A172 (cell line): ENCODE results near the gene DMRT3. TPM values are rescaled to one million over a fixed set of nuclear protein-coding genes. Genes with fewer than 3 reads are reported as not detected.
A peak's percentile ranks its signal among the peaks of the same experiment; 100 is the strongest.

Source experiments
- DNase-seq: peaks from one replicate; pipeline ENCODE4 v3.0.0-alpha.2; 2015; ENCODE audit warnings: low spot score
- total RNA-seq: library from RNA; depleted of rRNA; stranded (reverse); fragments of >200 nt; shearing (Covaris generic); gene quantifications from 2 replicates; pipeline ENCODE4 v1.2.3, GENCODE V29; 2014; rRNA removed

Gene DMRT3
- total RNA-seq: 0.24 TPM in 2 replicates

GRCh38 chr9:976258-976942 is at the start of gene DMRT3:
TSS of gene DMRT3 (plus strand) at chr9:976655. CDS start at chr9:977002, 347 bp downstream.
- DNase-seq: no peak

- no peak for DNase-seq
Measured at GRCh38 chr9:926976-927375, 49.5 kb upstream of the DMRT3 start.

GRCh38 chr9:928363-929042 is 48.0 kb upstream of the DMRT3 start:
- no peak for DNase-seq

GRCh38 chr9:929719-930118 is 46.7 kb upstream of the DMRT3 start:
- no peak for DNase-seq

- no peak for DNase-seq
Measured at GRCh38 chr9:933356-933755, 43.1 kb upstream of the DMRT3 start.

GRCh38 chr9:935348-935965 is 41.0 kb upstream of the DMRT3 start:
- peak; percentile 52 for DNase-seq

- no peak for DNase-seq
Measured at GRCh38 chr9:942805-943580, 33.5 kb upstream of the DMRT3 start.

- DNase-seq: no peak
Measured at GRCh38 chr9:947985-948384, 28.5 kb upstream of the DMRT3 start.

GRCh38 chr9:948497-948896 is 28.0 kb upstream of the DMRT3 start:
- no peak for DNase-seq

GRCh38 chr9:950139-950538 is 26.3 kb upstream of the DMRT3 start:
- no peak for DNase-seq

GRCh38 chr9:952546-952945 is 23.9 kb upstream of the DMRT3 start:
- no peak for DNase-seq

GRCh38 chr9:959105-959504 is 17.4 kb upstream of the DMRT3 start:
- no peak for DNase-seq

GRCh38 chr9:959914-960313 is 16.5 kb upstream of the DMRT3 start:
- DNase-seq: no peak

- peak; percentile 35 for DNase-seq
Measured at GRCh38 chr9:962023-962422, 14.4 kb upstream of the DMRT3 start.

- DNase-seq: no peak
Measured at GRCh38 chr9:965497-965896, 11.0 kb upstream of the DMRT3 start.

- no peak for DNase-seq
Measured at GRCh38 chr9:966870-967269, 9.6 kb upstream of the DMRT3 start.

- peak; percentile 30 for DNase-seq
Measured at GRCh38 chr9:967436-967835, 9.0 kb upstream of the DMRT3 start.

- peak; percentile 49 for DNase-seq
Measured at GRCh38 chr9:967903-968641, 8.4 kb upstream of the DMRT3 start.

GRCh38 chr9:969310-970150 is 6.9 kb upstream of the DMRT3 start:
- DNase-seq: no peak

GRCh38 chr9:970151-970996 is 6.1 kb upstream of the DMRT3 start:
- DNase-seq: no peak
